Measurements from ENCODE around the gene PRSS35.

GRCh38 chr6:83470001-83470400, 42.3 kb upstream of the PRSS35 start:
- TF ChIP-seq, protein P1, sequence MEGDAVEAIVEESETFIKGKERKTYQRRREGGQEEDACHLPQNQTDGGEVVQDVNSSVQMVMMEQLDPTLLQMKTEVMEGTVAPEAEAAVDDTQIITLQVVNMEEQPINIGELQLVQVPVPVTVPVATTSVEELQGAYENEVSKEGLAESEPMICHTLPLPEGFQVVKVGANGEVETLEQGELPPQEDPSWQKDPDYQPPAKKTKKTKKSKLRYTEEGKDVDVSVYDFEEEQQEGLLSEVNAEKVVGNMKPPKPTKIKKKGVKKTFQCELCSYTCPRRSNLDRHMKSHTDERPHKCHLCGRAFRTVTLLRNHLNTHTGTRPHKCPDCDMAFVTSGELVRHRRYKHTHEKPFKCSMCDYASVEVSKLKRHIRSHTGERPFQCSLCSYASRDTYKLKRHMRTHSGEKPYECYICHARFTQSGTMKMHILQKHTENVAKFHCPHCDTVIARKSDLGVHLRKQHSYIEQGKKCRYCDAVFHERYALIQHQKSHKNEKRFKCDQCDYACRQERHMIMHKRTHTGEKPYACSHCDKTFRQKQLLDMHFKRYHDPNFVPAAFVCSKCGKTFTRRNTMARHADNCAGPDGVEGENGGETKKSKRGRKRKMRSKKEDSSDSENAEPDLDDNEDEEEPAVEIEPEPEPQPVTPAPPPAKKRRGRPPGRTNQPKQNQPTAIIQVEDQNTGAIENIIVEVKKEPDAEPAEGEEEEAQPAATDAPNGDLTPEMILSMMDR (IDR thresholded peaks at IDR 0.05): no peak
- no peak for TF ChIP-seq POLR2A (IDR thresholded peaks at IDR 0.05)
